ENCODE data around the gene COL5A1.

The COL5A1 gene

GRCh38 chr9:134743853-134744252, 102.2 kb downstream of the COL5A1 start:
- DNase-seq (ENCODE audit: low spot score) = no peak

- no peak for DNase-seq (ENCODE audit: low spot score)
Observed at GRCh38 chr9:134744385-134745295, 103.0 kb downstream of the COL5A1 start.

GRCh38 chr9:134747951-134748489, 106.4 kb downstream of the COL5A1 start:
- DNase-seq (ENCODE audit: low spot score) = no peak

GRCh38 chr9:134748591-134748990, 107.0 kb downstream of the COL5A1 start:
- DNase-seq (ENCODE audit: low spot score) = no peak

GRCh38 chr9:134750450-134751155, 109.0 kb downstream of the COL5A1 start:
- DNase-seq (ENCODE audit: low spot score) = no peak

GRCh38 chr9:134751622-134752021, 110.0 kb downstream of the COL5A1 start:
- DNase-seq (ENCODE audit: low spot score) = no peak

- DNase-seq (ENCODE audit: low spot score) = no peak
Observed at GRCh38 chr9:134752471-134753168, 111.0 kb downstream of the COL5A1 start.

- DNase-seq (ENCODE audit: low spot score) = no peak
Observed at GRCh38 chr9:134753191-134753590, 111.6 kb downstream of the COL5A1 start.

- DNase-seq (ENCODE audit: low spot score) = no peak
Observed at GRCh38 chr9:134755221-134755907, 113.8 kb downstream of the COL5A1 start.

GRCh38 chr9:134756098-134756497, 114.5 kb downstream of the COL5A1 start:
- DNase-seq (ENCODE audit: low spot score) = no peak

GRCh38 chr9:134757216-134757975, 115.8 kb downstream of the COL5A1 start:
- no peak for DNase-seq (ENCODE audit: low spot score)

GRCh38 chr9:134758949-134759607, 117.5 kb downstream of the COL5A1 start:
- no peak for DNase-seq (ENCODE audit: low spot score)

GRCh38 chr9:134759913-134760312, 118.3 kb downstream of the COL5A1 start:
- no peak for DNase-seq (ENCODE audit: low spot score)

- no peak for DNase-seq (ENCODE audit: low spot score)
Observed at GRCh38 chr9:134760750-134761420, 119.3 kb downstream of the COL5A1 start.

- no peak for DNase-seq (ENCODE audit: low spot score)
Observed at GRCh38 chr9:134764473-134765269, 123.1 kb downstream of the COL5A1 start.

- DNase-seq (ENCODE audit: low spot score) = no peak
Observed at GRCh38 chr9:134765785-134766184, 124.2 kb downstream of the COL5A1 start.

- DNase-seq (ENCODE audit: low spot score) = no peak
Observed at GRCh38 chr9:134766587-134766986, 125.0 kb downstream of the COL5A1 start.

- DNase-seq (ENCODE audit: low spot score) = no peak
Observed at GRCh38 chr9:134768332-134768708, 126.7 kb downstream of the COL5A1 start.

GRCh38 chr9:134768709-134769351, 127.2 kb downstream of the COL5A1 start:
- no peak for DNase-seq (ENCODE audit: low spot score)
